Heart right ventricle (tissue), 16 donors: ENCODE results near the gene RCC2. TPM values are rescaled to one million over a fixed set of nuclear protein-coding genes. Genes with fewer than 3 reads are reported as not detected.

Source experiments
- ATAC-seq, 8 donors: fragments of 200-7000 bp; cut with Tn5 transposase; one replicate each; pipeline ENCODE4 v1.9.1; 2020; ENCODE audit warnings: mild to moderate bottlenecking in 8 of 8, moderate library complexity in 8 of 8, moderate number of reproducible peaks in 1 of 8
- DNase-seq, 2 donors: peaks; one replicate each; pipeline ENCODE4 v3.0.0-alpha.2; 2020
- H3K27ac ChIP-seq, 10 donors: fragments of 200-600 bp; sonication (generic) in 2 of 10; one replicate each; pipeline versions ENCODE4 v1.5.0 to v1.8.0; 2020 to 2022; ENCODE audit warnings: mild to moderate bottlenecking in 3 of 10
- H3K27me3 ChIP-seq, 7 donors: fragments of 200-600 bp; one replicate each; pipeline ENCODE4 v1.8.0; 2021 to 2022; ENCODE audit warnings: mild to moderate bottlenecking in 2 of 7
- H3K36me3 ChIP-seq, 9 donors: fragments of 200-600 bp; sonication (generic) in 1 of 9; one replicate each; pipeline versions ENCODE4 v1.5.0 to v1.8.0; 2020 to 2022; ENCODE audit warnings: mild to moderate bottlenecking in 2 of 9
- H3K4me1 ChIP-seq, 9 donors: fragments of 200-600 bp; sonication (generic) in 1 of 9; one replicate each; pipeline versions ENCODE4 v1.5.0 to v1.8.0; 2020 to 2022; ENCODE audit warnings: mild to moderate bottlenecking in 4 of 9
- H3K4me3 ChIP-seq, 10 donors: fragments of 200-600 bp; sonication (generic) in 2 of 10; one replicate each; pipeline versions ENCODE4 v1.5.0 to v1.8.0; 2020 to 2022; ENCODE audit warnings: mild to moderate bottlenecking in 7 of 10, moderate library complexity in 2 of 10
- H3K9me3 ChIP-seq, 11 donors: fragments of 200-600 bp in 10 of 11; sonication (generic) in 2 of 11; one replicate each; pipeline versions ENCODE4 v1.5.0 to v1.8.0; 2013 to 2022; ENCODE audit warnings: mild to moderate bottlenecking in 2 of 11, control low read depth in 1 of 11, moderate library complexity in 1 of 11
- WGBS, 2 donors: extraction: QIAGEN DNeasy Blood & Tissue Kit; methylation state at CpG; one replicate each; pipeline ENCODE4 v1.1.7; 2013; ENCODE audit warnings: inconsistent platforms in 1 of 2; 5-methylcytosine and 5-hydroxymethylcytosine counted together
- intact Hi-C, 10 donors: fragments of 100-400 bp; cut with DNase I; formaldehyde crosslinking; loops; one replicate each; pipeline versions ENCODE4 v1.11.1 to v1.14.2; 2022
- polyA plus RNA-seq, 2 donors: library from polyadenylated mRNA; stranded (reverse); fragments of 200-250 nt; gene quantifications; one replicate each; pipeline ENCODE4 v1.2.3, GENCODE V29; 2013
- total RNA-seq, 10 donors: library from RNA; stranded (reverse); fragmentation: NEBNext Ultra II Directional in 3 of 10; extraction: Animal tissue kit (Norgen Biotek cat#: 25700) in 3 of 10; gene quantifications; one replicate each; pipeline versions ENCODE4 v1.2.1 to v1.2.4, GENCODE V29; 2021 to 2023
- TF ChIP-seq, protein P1 (sequence below), 9 donors: fragments of 200-600 bp; sonication (generic) in 2 of 9; IDR thresholded peaks; one replicate each; pipeline versions ENCODE4 v1.5.0 to v1.8.0; 2021 to 2022; ENCODE audit warnings: antibody characterized with exemption in 9 of 9, mild to moderate bottlenecking in 5 of 9, moderate library complexity in 1 of 9
- donor health status: Arrhythmogenic right ventricular cardiomyopathy.
- donor health status: ischemic (EF 13 %, LVEDD 7.1; RV severe dilation, severe dysfunction).
- donor health status: healthy with polysubstance abuse.
- donor health status: DM: no; HTN: yes; CAD: no.
- donor health status: DM: no; HTN: no; CAD: no.
- donor health status: ischemic (EF 25% LVEDD 6.9; RV normal size, moderate dysfunction).
- donor health status: ischemic (EF 25% LVEDD 5.7; RV mildly dilated, moderate dysfunction).
- donor health status: healthy.
- donor health status: DM: yes; HTN: yes; CAD: no.
- donor health status: Ischemic cardiomyopathy.
- donor health status: ischemic (EF 35%, LVEDD 5.7; RV mildly dilated, moderate dysfunction).
- donor health status: nonischemic (EF 11% LVEDD 7.7; RV severe dilation, severe dysfunction).
- donor health status: DM: yes; HTN: yes; CAD: no.
- donor health status: PGD.
- donor health status: ischemic (EF 29% LVEDD 5.4; RV normal size, mild dysfunction).
- donor health status: nonischemic (EF 23%, LVEDD 6.1; RV moderate dilation, normal function).

The RCC2 gene
- total and polyA plus RNA-seq, 12 donors, result 9.0 to 25.3 (median 11.4) TPM

DNA sequence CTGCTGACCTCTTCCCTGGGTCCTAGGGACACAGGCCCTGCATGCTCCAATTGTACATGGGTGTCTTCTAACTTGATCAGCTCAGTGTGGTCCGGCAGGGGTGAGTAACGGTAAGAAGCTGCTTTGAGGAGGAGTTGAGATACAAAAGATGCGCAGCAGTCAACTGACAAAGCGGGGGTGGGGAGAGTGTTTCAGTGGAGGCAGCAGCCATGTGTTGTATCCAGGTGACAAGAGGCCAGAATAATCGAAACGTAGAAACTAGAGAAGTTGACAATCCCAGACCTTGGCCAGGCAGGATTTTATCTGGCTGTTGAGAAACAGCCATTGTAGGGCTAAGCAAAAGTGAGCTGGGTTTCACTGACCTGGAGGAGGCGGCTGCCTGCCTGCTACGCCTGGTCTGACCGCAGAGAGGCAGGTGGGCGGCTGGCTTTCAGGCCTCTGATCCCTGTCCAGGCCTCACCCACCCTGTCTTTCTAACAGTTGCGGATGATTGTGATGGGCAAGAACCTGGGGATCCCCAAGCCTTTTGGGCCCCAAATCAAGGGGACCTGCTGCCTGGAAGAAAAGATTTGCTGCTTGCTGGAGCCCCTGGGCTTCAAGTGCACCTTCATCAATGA, 38.6 kb downstream of the RCC2 start:
- Histone ChIP-seq H3K4me1 (no peaks in the 10 kb centered on the region), H3K4me3 (no peak overlapping the region), H3K9me3 (no peaks in the 10 kb centered on the region), H3K27ac (no peak overlapping the region), H3K27me3 (peaks cover 0 to 5% (median 0%) of the 10 kb centered on the region in 7 donors), H3K36me3 (peaks cover 0 to under 1% (median 0%) of the 10 kb centered on the region in 9 donors)
- ATAC-seq (no peak), DNase-seq (no peak)
- 81 to 82% methylated on average over 11 of the region's 11 CpGs for WGBS, 2 donors
- intact Hi-C loops, result loop anchor here in 5 of 10 donors (10.0 kb wide), 2 partner anchors 276 to 336 kb away; no protein-coding TSS in a partner anchor
- TF ChIP-seq, protein P1, sequence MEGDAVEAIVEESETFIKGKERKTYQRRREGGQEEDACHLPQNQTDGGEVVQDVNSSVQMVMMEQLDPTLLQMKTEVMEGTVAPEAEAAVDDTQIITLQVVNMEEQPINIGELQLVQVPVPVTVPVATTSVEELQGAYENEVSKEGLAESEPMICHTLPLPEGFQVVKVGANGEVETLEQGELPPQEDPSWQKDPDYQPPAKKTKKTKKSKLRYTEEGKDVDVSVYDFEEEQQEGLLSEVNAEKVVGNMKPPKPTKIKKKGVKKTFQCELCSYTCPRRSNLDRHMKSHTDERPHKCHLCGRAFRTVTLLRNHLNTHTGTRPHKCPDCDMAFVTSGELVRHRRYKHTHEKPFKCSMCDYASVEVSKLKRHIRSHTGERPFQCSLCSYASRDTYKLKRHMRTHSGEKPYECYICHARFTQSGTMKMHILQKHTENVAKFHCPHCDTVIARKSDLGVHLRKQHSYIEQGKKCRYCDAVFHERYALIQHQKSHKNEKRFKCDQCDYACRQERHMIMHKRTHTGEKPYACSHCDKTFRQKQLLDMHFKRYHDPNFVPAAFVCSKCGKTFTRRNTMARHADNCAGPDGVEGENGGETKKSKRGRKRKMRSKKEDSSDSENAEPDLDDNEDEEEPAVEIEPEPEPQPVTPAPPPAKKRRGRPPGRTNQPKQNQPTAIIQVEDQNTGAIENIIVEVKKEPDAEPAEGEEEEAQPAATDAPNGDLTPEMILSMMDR (IDR thresholded peaks at IDR 0.05), result no peak

DNA sequence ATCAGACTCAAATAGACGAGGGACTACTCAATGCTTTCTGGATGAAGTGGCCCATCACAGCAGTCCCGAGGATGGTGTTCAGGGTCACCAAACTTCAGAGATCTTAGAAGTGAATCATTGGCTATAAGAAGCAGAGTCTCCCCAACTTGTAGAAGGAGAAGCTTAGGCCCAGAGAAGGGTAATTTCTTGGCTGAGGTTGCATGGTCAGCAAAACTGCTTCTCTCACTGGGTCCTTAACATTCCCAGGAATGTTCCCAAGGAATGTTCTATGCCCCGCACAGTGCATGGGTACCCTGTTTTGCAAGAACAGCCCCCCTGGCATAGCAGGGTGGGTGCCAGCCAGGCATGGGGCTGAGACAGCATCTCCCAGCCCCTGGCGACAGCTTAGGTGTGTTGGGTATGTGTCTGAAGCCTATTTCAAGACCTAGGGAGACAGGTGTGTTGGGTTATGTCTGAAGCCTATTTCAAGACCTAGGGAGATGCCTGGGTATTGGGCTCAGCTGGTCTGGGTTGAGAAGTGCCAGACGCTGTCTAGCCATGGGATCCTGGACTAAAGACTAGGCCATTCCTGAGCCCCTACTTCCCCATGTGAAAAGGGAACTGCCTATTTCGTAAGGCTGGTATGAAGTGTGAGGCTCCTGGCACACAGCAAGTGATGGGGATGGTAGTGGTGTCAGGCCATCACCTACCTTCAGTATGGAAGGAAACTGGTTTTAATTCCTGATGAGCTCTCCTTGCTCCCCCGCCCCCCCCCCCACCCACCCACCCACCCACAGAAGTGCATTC, 41.4 kb downstream of the RCC2 start:
- no peak overlapping the region for H3K27ac ChIP-seq
- 75 to 79% methylated on average over 7 of the region's 7 CpGs for WGBS, 2 donors
- TF ChIP-seq, protein P1 (IDR thresholded peaks at IDR 0.05), result no peak
- H3K36me3 ChIP-seq, result no peaks in the 10 kb centered on the region
- no peak for DNase-seq
- no peak for ATAC-seq
- intact Hi-C loops, result no loop called here
- no peaks in the 10 kb centered on the region for H3K9me3 ChIP-seq
- peaks cover 0 to 12% (median 0%) of the 10 kb centered on the region in 7 donors for H3K27me3 ChIP-seq
- no peak overlapping the region for H3K4me3 ChIP-seq
- H3K4me1 ChIP-seq, result no peaks in the 10 kb centered on the region

DNA sequence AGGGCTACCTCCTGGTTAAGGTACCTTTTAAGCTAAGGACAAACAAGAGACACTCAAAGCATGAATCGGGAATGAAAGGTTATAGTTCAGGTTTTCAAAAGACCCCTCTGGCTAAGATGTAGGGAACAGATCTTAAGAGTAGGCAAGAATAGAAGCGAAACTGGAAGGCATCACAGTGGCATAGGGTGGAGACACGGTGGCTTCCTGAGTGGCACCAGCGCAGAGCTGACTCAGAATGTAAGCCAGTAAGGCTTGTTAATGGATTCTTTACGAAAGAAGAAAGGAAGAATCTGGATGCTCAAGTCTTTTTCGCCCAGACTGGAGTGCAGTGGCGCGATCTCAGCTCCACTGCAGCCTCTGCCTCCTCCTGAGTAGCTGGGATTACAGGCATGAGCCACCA, 46.2 kb downstream of the RCC2 start:
- no peak for ATAC-seq

DNA sequence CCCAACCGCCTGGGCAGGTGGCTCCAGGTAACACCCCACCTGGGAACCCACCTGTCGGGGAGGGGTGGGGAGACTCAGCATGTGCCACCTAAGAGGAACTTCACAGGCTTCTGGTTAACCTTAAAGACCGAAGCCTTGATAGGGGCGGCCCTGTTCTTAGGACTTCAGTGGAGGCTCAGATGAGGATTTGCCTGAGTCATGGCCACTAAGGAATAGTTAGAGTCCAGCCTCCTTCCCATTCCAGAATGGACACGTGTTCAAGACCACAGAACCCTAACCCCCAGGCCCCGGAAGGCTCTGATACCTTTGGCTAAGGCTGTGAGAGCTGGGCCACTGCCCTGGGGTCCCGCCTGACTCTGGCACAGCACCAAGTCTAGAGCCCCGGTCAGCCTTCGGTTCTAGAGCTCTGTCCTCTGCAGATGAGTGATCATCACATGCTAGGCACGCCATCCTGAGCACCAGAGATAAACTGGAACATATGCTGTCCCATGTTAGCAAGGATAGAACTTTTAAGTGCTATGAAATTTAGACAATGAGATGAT, 47.2 kb downstream of the RCC2 start:
- intact Hi-C loops, result no loop called here

More for the DNA sequence above, 46.2 kb downstream of the RCC2 start:
- no peak overlapping the region for H3K4me3 ChIP-seq
- H3K27ac ChIP-seq, result no peak overlapping the region
- DNase-seq, result no peak
- H3K9me3 ChIP-seq, result no peaks in the 10 kb centered on the region
- no peaks in the 10 kb centered on the region for H3K4me1 ChIP-seq
- H3K36me3 ChIP-seq, result no peaks in the 10 kb centered on the region
- intact Hi-C loops, result no loop called here
- TF ChIP-seq, protein P1 (IDR thresholded peaks at IDR 0.05), result no peak
- H3K27me3 ChIP-seq, result peaks cover 0 to 14% (median 0%) of the 10 kb centered on the region in 7 donors
- 66 to 67% methylated on average over 8 of the region's 8 CpGs for WGBS, 2 donors

More for the DNA sequence above, 47.2 kb downstream of the RCC2 start:
- ATAC-seq, result no peak
- Histone ChIP-seq H3K36me3 (no peaks in the 10 kb centered on the region), H3K27ac (no peak overlapping the region), H3K9me3 (no peaks in the 10 kb centered on the region), H3K27me3 (peaks cover 0 to 14% (median 0%) of the 10 kb centered on the region in 7 donors), H3K4me3 (no peak overlapping the region), H3K4me1 (no peaks in the 10 kb centered on the region)
- no peak for DNase-seq
- 66% methylated on average over 10 of the region's 10 CpGs for WGBS, 2 donors
- TF ChIP-seq, protein P1 (IDR thresholded peaks at IDR 0.05), result no peak
